H9 (cell line): ENCODE data around the gene MDGA2. TPM values are rescaled to one million over a fixed set of nuclear protein-coding genes. Genes with fewer than 3 reads are reported as not detected.

Experiments used
- DNase-seq: peaks from one replicate; pipeline ENCODE4 v3.0.0-alpha.2; 2017
- H2AFZ ChIP-seq: one replicate; pipeline ENCODE4 v1.6.1; 2013; ENCODE audit warnings: mild to moderate bottlenecking, low read length, control low read depth, moderate library complexity
- H2AK5ac ChIP-seq: 2 replicates; pipeline ENCODE4 v1.6.1; 2013; ENCODE audit warnings: low read length, control low read depth, mixed read lengths; ENCODE audit not compliant: insufficient read length
- H2BK120ac ChIP-seq: one replicate; pipeline ENCODE4 v1.6.1; 2013; ENCODE audit warnings: low read depth, mild to moderate bottlenecking, low read length, control low read depth, inconsistent platforms; ENCODE audit not compliant: poor library complexity, severe bottlenecking
- H2BK12ac ChIP-seq: 2 replicates; pipeline ENCODE4 v1.6.1; 2013; ENCODE audit warnings: low read length, control low read depth, mixed read lengths, low read depth; ENCODE audit not compliant: insufficient read length
- H2BK15ac ChIP-seq: 2 replicates; pipeline ENCODE4 v1.6.1; 2013; ENCODE audit warnings: low read depth, low read length, control low read depth
- H2BK20ac ChIP-seq: one replicate; pipeline ENCODE4 v1.6.1; 2013; ENCODE audit warnings: low read depth, mild to moderate bottlenecking, low read length, control low read depth, inconsistent platforms; ENCODE audit not compliant: poor library complexity, severe bottlenecking
- H2BK5ac ChIP-seq: 2 replicates; pipeline ENCODE4 v1.6.1; 2013; ENCODE audit warnings: low read length, control low read depth, mixed read lengths; ENCODE audit not compliant: insufficient read length
- H3K14ac ChIP-seq: 2 replicates; pipeline ENCODE4 v1.6.1; 2013; ENCODE audit warnings: low read length, control low read depth; ENCODE audit not compliant: insufficient read depth
- H3K18ac ChIP-seq: 2 replicates; pipeline ENCODE4 v1.6.1; 2013; ENCODE audit warnings: low read depth, mild to moderate bottlenecking, mixed read lengths, low read length, control low read depth; ENCODE audit not compliant: insufficient read length
- H3K23ac ChIP-seq: 2 replicates; pipeline ENCODE4 v1.6.1; 2013; ENCODE audit warnings: low read length, control low read depth, mixed read lengths, low read depth; ENCODE audit not compliant: insufficient read length
- H3K23me2 ChIP-seq: 2 replicates; pipeline ENCODE4 v1.6.1; 2013; ENCODE audit warnings: low read depth, mild to moderate bottlenecking, mixed read lengths, low read length, control low read depth; ENCODE audit not compliant: insufficient read length, poor library complexity, severe bottlenecking
- H3K27ac ChIP-seq: 2 replicates; pipeline ENCODE4 v1.5.1; 2013; ENCODE audit warnings: low read length, control low read depth, mixed read lengths, low read depth; ENCODE audit not compliant: insufficient read length
- H3K27me3 ChIP-seq: 2 replicates; pipeline ENCODE4 v1.6.1; 2013; ENCODE audit warnings: low read length, control low read depth, inconsistent platforms; ENCODE audit not compliant: insufficient read depth
- H3K4ac ChIP-seq: 2 replicates; pipeline ENCODE4 v1.6.1; 2013; ENCODE audit warnings: low read depth, mild to moderate bottlenecking, control low read depth, inconsistent platforms, low read length, moderate library complexity
- H3K4me1 ChIP-seq: 2 replicates; pipeline ENCODE4 v1.6.1; 2013; ENCODE audit warnings: low read length, control low read depth, inconsistent platforms; ENCODE audit not compliant: insufficient read depth
- H3K4me2 ChIP-seq: 2 replicates; pipeline ENCODE4 v1.6.1; 2013; ENCODE audit warnings: low read length, control low read depth, mixed read lengths; ENCODE audit not compliant: insufficient read length, insufficient read depth
- H3K56ac ChIP-seq: 2 replicates; pipeline ENCODE4 v1.6.1; 2013; ENCODE audit warnings: low read depth, mild to moderate bottlenecking, mixed read lengths, low read length, control low read depth; ENCODE audit not compliant: insufficient read length
- H3K79me1 ChIP-seq: 2 replicates; pipeline ENCODE4 v1.6.1; 2013; ENCODE audit warnings: low read depth, mild to moderate bottlenecking, moderate library complexity, low read length, control low read depth, inconsistent platforms; ENCODE audit not compliant: insufficient read depth, poor library complexity, severe bottlenecking
- H3K79me2 ChIP-seq: 2 replicates; pipeline ENCODE4 v1.6.1; 2013; ENCODE audit warnings: low read length, control low read depth, inconsistent platforms; ENCODE audit not compliant: insufficient read depth
- H3K9ac ChIP-seq: 2 replicates; pipeline ENCODE4 v1.6.1; 2013; ENCODE audit warnings: low read length, control low read depth, mixed read lengths; ENCODE audit not compliant: insufficient read length; ENCODE audit errors: extremely low read depth
- H3K9me3 ChIP-seq: one replicate; pipeline ENCODE4 v1.6.1; 2013; ENCODE audit warnings: low read depth, low read length, inconsistent platforms; ENCODE audit not compliant: control insufficient read depth
- H3T11ph ChIP-seq: one replicate; pipeline ENCODE4 v1.6.1; 2013; ENCODE audit warnings: mild to moderate bottlenecking, low read length, control low read depth, inconsistent platforms
- H4K20me1 ChIP-seq: one replicate; pipeline ENCODE4 v1.6.1; 2013; ENCODE audit not compliant: control insufficient read depth, insufficient read length, insufficient read depth
- H4K5ac ChIP-seq: 2 replicates; pipeline ENCODE4 v1.6.1; 2013; ENCODE audit warnings: low read depth, mild to moderate bottlenecking, mixed read lengths, low read length, control low read depth; ENCODE audit not compliant: insufficient read length
- H4K8ac ChIP-seq: replicated peaks from 2 replicates; pipeline ENCODE4 v1.6.1; 2013; ENCODE audit warnings: low read length, control low read depth, mixed read lengths, low read depth; ENCODE audit not compliant: insufficient read length
- H4K91ac ChIP-seq: 2 replicates; pipeline ENCODE4 v1.6.1; 2013; ENCODE audit warnings: low read depth, mild to moderate bottlenecking, moderate library complexity, mixed read lengths, low read length, control low read depth; ENCODE audit not compliant: insufficient read length
- H3K27ac Mint-ChIP-seq, 3 experiments: 2 replicates in 2 of 3; 3 replicates in 1 of 3; pipeline ENCODE4 v1.8.0; 2020 to 2021; ENCODE audit warnings: mixed read lengths in 3 of 3, mild to moderate bottlenecking in 1 of 3, moderate library complexity in 1 of 3
- H3K27me3 Mint-ChIP-seq: 2 replicates; pipeline ENCODE4 v1.8.0; 2021; ENCODE audit warnings: low read depth, mild to moderate bottlenecking, moderate library complexity, mixed read lengths
- H3K36me3 Mint-ChIP-seq, 3 experiments: 2 replicates in 2 of 3; 3 replicates in 1 of 3; pipeline ENCODE4 v1.8.0; 2020 to 2021; ENCODE audit warnings: low read depth in 3 of 3, mixed read lengths in 3 of 3; ENCODE audit not compliant: insufficient read depth in 1 of 3
- H3K4me1 Mint-ChIP-seq, 2 experiments: 2 replicates each; pipeline ENCODE4 v1.8.0; 2020; ENCODE audit warnings: mixed read lengths in 2 of 2
- H3K4me3 Mint-ChIP-seq, 2 experiments: 2 replicates in 1 of 2; 3 replicates in 1 of 2; pipeline ENCODE4 v1.8.0; 2020 to 2021; ENCODE audit warnings: mild to moderate bottlenecking in 2 of 2, mixed read lengths in 2 of 2, moderate library complexity in 1 of 2
- H3K9me3 Mint-ChIP-seq, 2 experiments: 2 replicates in 1 of 2; 3 replicates in 1 of 2; pipeline ENCODE4 v1.8.0; 2020; ENCODE audit warnings: mild to moderate bottlenecking in 2 of 2, mixed read lengths in 2 of 2, moderate library complexity in 1 of 2
- WGBS: extraction: QIAGEN DNeasy Blood & Tissue Kit; methylation state at CpG from one replicate; pipeline ENCODE4 v1.1.7; 2013; ENCODE audit warnings: missing lambda C conversion rate, low lambda C conversion rate, mixed read lengths; ENCODE audit not compliant: insufficient read length; ENCODE audit errors: extremely low coverage; 5-methylcytosine and 5-hydroxymethylcytosine counted together
- total RNA-seq: library from RNA; stranded (reverse); gene quantifications from 2 replicates; pipeline ENCODE4 v1.2.1, GENCODE V29; 2021
- TF ChIP-seq, protein P1 (sequence below): fragments of 200-600 bp; sonication (generic); conservative IDR thresholded peaks from 3 replicates; pipeline ENCODE4 v1.8.0; 2021; ENCODE audit warnings: antibody characterized with exemption, mild to moderate bottlenecking

Gene MDGA2
- total RNA-seq, 1 experiment from 2014 or later: 1.9 TPM

DNA sequence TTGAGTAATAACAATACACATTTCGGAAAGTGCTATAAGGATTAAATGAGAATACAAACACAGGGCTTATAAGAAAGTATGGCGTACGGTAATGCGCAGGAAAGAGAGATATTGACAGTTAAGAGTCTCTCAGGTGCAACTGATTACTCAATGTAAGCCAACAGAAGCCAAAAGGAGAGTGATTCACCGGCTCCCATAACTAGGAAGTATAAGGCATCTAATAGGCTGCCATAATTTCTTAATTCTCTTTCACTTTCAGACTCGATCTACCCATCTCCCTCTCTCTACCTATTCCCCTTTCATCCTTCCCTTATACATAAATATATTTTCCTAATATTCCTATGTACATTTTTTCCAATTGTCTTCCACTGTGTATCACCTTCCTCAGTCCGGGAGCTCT lies 90.0 kb downstream of the MDGA2 start:
- no peak overlapping the region for H3K4me2 ChIP-seq
- H4K8ac ChIP-seq: no peak overlapping the region
- H3K4me3 Mint-ChIP-seq: no peak overlapping the region
- no peak overlapping the region for H2AK5ac ChIP-seq
- no peaks in the 10 kb centered on the region for H3K4me1 ChIP-seq
- no peak overlapping the region for H3K56ac ChIP-seq
- H3K4me1 Mint-ChIP-seq: peaks cover 0 to 4% of the 10 kb centered on the region in 2 experiments; a peak in 3 of 4 replicates
- H3T11ph ChIP-seq: no peak overlapping the region
- no peak overlapping the region for H2BK120ac ChIP-seq
- no peak overlapping the region for H3K18ac ChIP-seq
- no peak overlapping the region for H2BK15ac ChIP-seq
- no peaks in the 10 kb centered on the region for H3K9me3 Mint-ChIP-seq
- H3K27me3 Mint-ChIP-seq: no peaks in the 10 kb centered on the region; the same call in 1 of the 2 replicates
- H3K27ac ChIP-seq: no peak overlapping the region
- no peaks in the 10 kb centered on the region for H3K79me2 ChIP-seq
- H3K23ac ChIP-seq: no peak overlapping the region
- no peaks in the 10 kb centered on the region for H3K36me3 Mint-ChIP-seq
- H2BK5ac ChIP-seq: no peak overlapping the region
- WGBS: 100% methylated on average over 1 of the region's 7 CpGs
- H2AFZ ChIP-seq: no peak overlapping the region
- H4K5ac ChIP-seq: no peak overlapping the region
- no peak overlapping the region for H2BK12ac ChIP-seq
- no peak overlapping the region for H2BK20ac ChIP-seq
- H3K79me1 ChIP-seq: no peaks in the 10 kb centered on the region
- no peaks in the 10 kb centered on the region for H4K20me1 ChIP-seq
- H3K27me3 ChIP-seq: no peaks in the 10 kb centered on the region
- H4K91ac ChIP-seq: no peak overlapping the region
- H3K14ac ChIP-seq: no peak overlapping the region
- no peaks in the 10 kb centered on the region for H3K9me3 ChIP-seq
- no peaks in the 10 kb centered on the region for H3K23me2 ChIP-seq
- no peak overlapping the region for H3K27ac Mint-ChIP-seq
- H3K9ac ChIP-seq: no peak overlapping the region
- DNase-seq: no peak
- H3K4ac ChIP-seq: no peak overlapping the region
- TF ChIP-seq, protein P1, sequence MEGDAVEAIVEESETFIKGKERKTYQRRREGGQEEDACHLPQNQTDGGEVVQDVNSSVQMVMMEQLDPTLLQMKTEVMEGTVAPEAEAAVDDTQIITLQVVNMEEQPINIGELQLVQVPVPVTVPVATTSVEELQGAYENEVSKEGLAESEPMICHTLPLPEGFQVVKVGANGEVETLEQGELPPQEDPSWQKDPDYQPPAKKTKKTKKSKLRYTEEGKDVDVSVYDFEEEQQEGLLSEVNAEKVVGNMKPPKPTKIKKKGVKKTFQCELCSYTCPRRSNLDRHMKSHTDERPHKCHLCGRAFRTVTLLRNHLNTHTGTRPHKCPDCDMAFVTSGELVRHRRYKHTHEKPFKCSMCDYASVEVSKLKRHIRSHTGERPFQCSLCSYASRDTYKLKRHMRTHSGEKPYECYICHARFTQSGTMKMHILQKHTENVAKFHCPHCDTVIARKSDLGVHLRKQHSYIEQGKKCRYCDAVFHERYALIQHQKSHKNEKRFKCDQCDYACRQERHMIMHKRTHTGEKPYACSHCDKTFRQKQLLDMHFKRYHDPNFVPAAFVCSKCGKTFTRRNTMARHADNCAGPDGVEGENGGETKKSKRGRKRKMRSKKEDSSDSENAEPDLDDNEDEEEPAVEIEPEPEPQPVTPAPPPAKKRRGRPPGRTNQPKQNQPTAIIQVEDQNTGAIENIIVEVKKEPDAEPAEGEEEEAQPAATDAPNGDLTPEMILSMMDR: no peak
